Duodenal mucosa (tissue), 2 donors: ENCODE measurements around the gene PRDM8.
"Not testable (repeated sequence)": the region's sequence is repeated elsewhere in the genome, so short reads cannot be mapped to it uniquely, and the experiment has no call there.

Experiments
- H3K27ac ChIP-seq: one replicate; pipeline ENCODE4 v1.7.0; 2013; ENCODE audit warnings: low read depth, low read length
- H3K27me3 ChIP-seq, 2 donors: one replicate each; pipeline ENCODE4 v1.7.0; 2013; ENCODE audit warnings: low read length in 2 of 2, control low read depth in 1 of 2; ENCODE audit not compliant: insufficient read depth in 2 of 2, control insufficient read depth in 1 of 2
- H3K36me3 ChIP-seq, 2 donors: one replicate each; pipeline ENCODE4 v1.7.0; 2013; ENCODE audit warnings: low read length in 2 of 2, control low read depth in 1 of 2; ENCODE audit not compliant: insufficient read depth in 2 of 2, control insufficient read depth in 1 of 2
- H3K4me1 ChIP-seq, 2 donors: one replicate each; pipeline ENCODE4 v1.7.0; 2013; ENCODE audit warnings: low read length in 2 of 2, control low read depth in 1 of 2; ENCODE audit not compliant: insufficient read depth in 2 of 2, control insufficient read depth in 1 of 2
- H3K4me3 ChIP-seq, 2 donors: one replicate each; pipeline ENCODE4 v1.7.0; 2013; ENCODE audit warnings: low read length in 2 of 2, low read depth in 1 of 2
- H3K9ac ChIP-seq, 2 donors: one replicate each; pipeline ENCODE4 v1.7.0; 2013; ENCODE audit warnings: low read length in 2 of 2, low read depth in 1 of 2
- H3K9me3 ChIP-seq, 2 donors: one replicate each; pipeline ENCODE4 v1.7.0; 2013; ENCODE audit warnings: low read length in 2 of 2, control low read depth in 1 of 2; ENCODE audit not compliant: control insufficient read depth in 1 of 2

Gene PRDM8

GRCh38 chr4:80165855-80166254 lies 31.4 kb upstream of the PRDM8 start:
- no peak overlapping the region for H3K27ac ChIP-seq
- H3K36me3 ChIP-seq, result no peaks in the 10 kb centered on the region
- H3K9ac ChIP-seq, result no peak overlapping the region
- no peaks in the 10 kb centered on the region for H3K4me1 ChIP-seq
- H3K27me3 ChIP-seq, result no peaks in the 10 kb centered on the region
- H3K9me3 ChIP-seq, result no peaks in the 10 kb centered on the region
- no peak overlapping the region for H3K4me3 ChIP-seq

- H3K4me3 ChIP-seq, result no peak overlapping the region
These were observed 26.1 kb upstream of the PRDM8 start for GRCh38 chr4:80171251-80171650.

GRCh38 chr4:80171656-80172055 lies 25.6 kb upstream of the PRDM8 start:
- H3K9me3 ChIP-seq, result no peaks in the 10 kb centered on the region
- no peak overlapping the region for H3K4me3 ChIP-seq
- no peak overlapping the region for H3K27ac ChIP-seq
- H3K36me3 ChIP-seq, result no peaks in the 10 kb centered on the region
- peaks cover 0 to 3% of the 10 kb centered on the region in 2 donors for H3K4me1 ChIP-seq
- H3K9ac ChIP-seq, result no peak overlapping the region
- no peaks in the 10 kb centered on the region for H3K27me3 ChIP-seq

More at GRCh38 chr4:80171251-80171650, 26.1 kb upstream of the PRDM8 start:
- Histone ChIP-seq H3K9me3 (no peaks in the 10 kb centered on the region), H3K27me3 (no peaks in the 10 kb centered on the region), H3K27ac (no peak overlapping the region), H3K4me1 (peaks cover 0 to 3% of the 10 kb centered on the region in 2 donors), H3K9ac (no peak overlapping the region), H3K36me3 (no peaks in the 10 kb centered on the region)

GRCh38 chr4:80172203-80172602 lies 25.1 kb upstream of the PRDM8 start:
- Histone ChIP-seq H3K4me1 (peaks cover 0 to 3% of the 10 kb centered on the region in 2 donors), H3K27me3 (no peaks in the 10 kb centered on the region), H3K9ac (no peak overlapping the region), H3K4me3 (no peak overlapping the region), H3K9me3 (no peaks in the 10 kb centered on the region), H3K27ac (no peak overlapping the region), H3K36me3 (no peaks in the 10 kb centered on the region)

- H3K36me3 ChIP-seq, result no peaks in the 10 kb centered on the region
- H3K27me3 ChIP-seq, result no peaks in the 10 kb centered on the region
- no peaks in the 10 kb centered on the region for H3K9me3 ChIP-seq
- H3K9ac ChIP-seq, result no peak overlapping the region
- H3K4me1 ChIP-seq, result peaks cover 0 to 3% of the 10 kb centered on the region in 2 donors
- H3K27ac ChIP-seq, result no peak overlapping the region
- no peak overlapping the region for H3K4me3 ChIP-seq
These were observed 23.9 kb upstream of the PRDM8 start for GRCh38 chr4:80173401-80173800.

DNA sequence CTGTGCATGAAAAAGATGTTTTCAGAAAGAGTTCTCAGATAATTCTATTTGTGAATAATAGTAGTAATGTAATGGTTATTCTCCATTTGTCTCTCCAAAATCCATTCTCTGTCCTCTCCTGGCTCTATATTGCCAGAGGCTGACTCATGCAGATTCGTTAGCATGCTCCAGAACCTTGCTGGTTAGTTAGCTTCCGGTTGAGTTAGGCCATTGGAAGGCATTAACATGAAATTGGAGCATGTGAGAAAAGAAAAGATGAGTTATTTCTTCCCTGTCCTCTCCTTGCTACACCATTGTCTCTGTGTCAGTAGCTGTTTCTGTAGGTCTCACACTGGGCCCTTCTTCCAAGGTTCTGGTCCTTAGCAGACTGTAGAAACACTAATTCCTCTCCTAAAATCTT lies 23.5 kb upstream of the PRDM8 start:
- Histone ChIP-seq H3K27me3 (no peaks in the 10 kb centered on the region), H3K9ac (no peak overlapping the region), H3K9me3 (peaks cover 0 to under 1% of the 10 kb centered on the region in 2 donors), H3K4me3 (no peak overlapping the region), H3K4me1 (peaks cover 0 to 3% of the 10 kb centered on the region in 2 donors), H3K36me3 (no peaks in the 10 kb centered on the region), H3K27ac (no peak overlapping the region)

- not testable (repeated sequence) for H3K36me3 ChIP-seq, H3K9me3 ChIP-seq, H3K9ac ChIP-seq, H3K4me1 ChIP-seq, H3K27me3 ChIP-seq, H3K4me3 ChIP-seq, H3K27ac ChIP-seq
These were observed 19.5 kb upstream of the PRDM8 start for GRCh38 chr4:80177793-80178192.

- Histone ChIP-seq H3K9me3 (peaks cover 0 to 5% of the 10 kb centered on the region in 2 donors), H3K9ac (no peak overlapping the region), H3K4me1 (peaks cover 5 to 9% of the 10 kb centered on the region in 2 donors), H3K4me3 (no peak overlapping the region), H3K36me3 (no peaks in the 10 kb centered on the region), H3K27me3 (peaks cover 14 to 18% of the 10 kb centered on the region in 2 donors), H3K27ac (no peak overlapping the region)
These were observed 18.3 kb upstream of the PRDM8 start for GRCh38 chr4:80178964-80179363.

- H3K9ac ChIP-seq, result no peak overlapping the region
- peaks cover 11 to 14% of the 10 kb centered on the region in 2 donors for H3K4me1 ChIP-seq
- H3K4me3 ChIP-seq, result no peak overlapping the region
- peaks cover 0 to 5% of the 10 kb centered on the region in 2 donors for H3K9me3 ChIP-seq
- H3K36me3 ChIP-seq, result no peaks in the 10 kb centered on the region
- peaks cover 14 to 22% of the 10 kb centered on the region in 2 donors for H3K27me3 ChIP-seq
- H3K27ac ChIP-seq, result no peak overlapping the region
These were observed 17.6 kb upstream of the PRDM8 start for GRCh38 chr4:80179637-80180161.

- Histone ChIP-seq H3K36me3 (no peaks in the 10 kb centered on the region), H3K4me3 (no peak overlapping the region), H3K27me3 (peaks cover 23 to 33% of the 10 kb centered on the region in 2 donors), H3K9me3 (peaks cover 0 to 5% of the 10 kb centered on the region in 2 donors), H3K9ac (no peak overlapping the region), H3K27ac (no peak overlapping the region), H3K4me1 (peaks cover 21 to 22% of the 10 kb centered on the region in 2 donors)
These were observed 16.6 kb upstream of the PRDM8 start for GRCh38 chr4:80180743-80181142.
